AG04450 (cell line): ENCODE results near the gene SYNE3. TPM values are rescaled to one million over a fixed set of nuclear protein-coding genes. Genes with fewer than 3 reads are reported as not detected.
A peak's percentile ranks its signal among the peaks of the same experiment; 100 is the strongest.

Source experiments
- CTCF ChIA-PET: fragments of 300-600, 350-600 bp; formaldehyde crosslinking; extraction: SDS; loops from one replicate; lab custom pipeline; 2022; ENCODE audit warnings: antibody characterized with exemption, inconsistent platforms; lab: Charles Lee
- POLR2A ChIA-PET: fragments of 350-600 bp; formaldehyde crosslinking; extraction: SDS; loops from one replicate; lab custom pipeline; 2021; ENCODE audit warnings: antibody characterized with exemption, inconsistent platforms; lab: Yijun Ruan, JAX
- DNase-seq: peaks from one replicate; pipeline ENCODE4 v3.0.0-alpha.2; 2011; ENCODE audit warnings: low read depth, low spot score
- H3K27ac ChIP-seq: one replicate; pipeline ENCODE4 v1.5.1; 2012; ENCODE audit warnings: low read depth, low read length, control low read depth
- H3K27me3 ChIP-seq: one replicate; pipeline ENCODE4 v1.6.0; 2012; ENCODE audit warnings: low read length; ENCODE audit not compliant: control insufficient read depth, insufficient read depth
- H3K4me3 ChIP-seq: 2 replicates; pipeline ENCODE4 v1.5.1; 2011; ENCODE audit warnings: mild to moderate bottlenecking, low read depth, low read length, control low read depth
- H3K9me3 ChIP-seq: 2 replicates; pipeline ENCODE4 v1.5.1; 2012; ENCODE audit warnings: low read length; ENCODE audit not compliant: control insufficient read depth, insufficient read depth
- polyA plus RNA-seq: library from polyadenylated mRNA; depleted of rRNA; stranded (reverse); fragments of >200 nt; gene quantifications from 2 replicates; pipeline ENCODE4 v1.2.3, GENCODE V29; 2011; rRNA removed
- small RNA-seq: library from RNA; depleted of rRNA; stranded (forward); fragments of <200 nt; gene quantifications from one replicate; pipeline ENCODE3, GENCODE V24; 2012; ENCODE audit warnings: low read depth; ENCODE audit not compliant: insufficient read length
- TF ChIP-seq, protein P1 (sequence below): IDR thresholded peaks from 2 replicates; pipeline ENCODE4 v1.5.1; 2011; ENCODE audit warnings: low read depth, low read length, control low read depth, inconsistent platforms

SYNE3 gene
- polyA plus RNA-seq, 1 experiment, result 4.2 TPM

DNA sequence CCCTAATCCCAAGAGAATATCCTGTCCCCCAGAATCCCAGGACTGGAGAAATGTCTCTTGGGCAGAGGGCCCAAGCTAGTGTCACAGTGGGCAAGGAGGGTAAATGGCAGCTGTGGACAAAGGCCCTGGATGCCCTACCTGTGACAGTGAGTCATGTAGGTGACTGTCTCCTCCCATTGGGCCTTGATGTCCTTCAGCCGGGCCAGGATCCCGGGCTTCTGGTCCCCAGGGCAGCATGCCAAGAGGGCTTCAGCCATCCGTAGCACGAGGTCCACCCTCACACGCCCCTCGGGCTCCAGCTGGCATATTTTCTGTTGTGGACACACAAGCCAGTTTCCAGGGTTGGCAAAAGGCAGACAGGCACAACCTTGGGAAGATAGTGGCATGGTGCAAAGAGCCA, 48.8 kb downstream of the SYNE3 start:
- Histone ChIP-seq H3K4me3 (no peak overlapping the region), H3K9me3 (no peaks in the 10 kb centered on the region), H3K27me3 (no peaks in the 10 kb centered on the region), H3K27ac (no peak overlapping the region)
- ChIA-PET POLR2A (no interaction called here), CTCF (no interaction called here)
- no peak for DNase-seq
- TF ChIP-seq, protein P1, sequence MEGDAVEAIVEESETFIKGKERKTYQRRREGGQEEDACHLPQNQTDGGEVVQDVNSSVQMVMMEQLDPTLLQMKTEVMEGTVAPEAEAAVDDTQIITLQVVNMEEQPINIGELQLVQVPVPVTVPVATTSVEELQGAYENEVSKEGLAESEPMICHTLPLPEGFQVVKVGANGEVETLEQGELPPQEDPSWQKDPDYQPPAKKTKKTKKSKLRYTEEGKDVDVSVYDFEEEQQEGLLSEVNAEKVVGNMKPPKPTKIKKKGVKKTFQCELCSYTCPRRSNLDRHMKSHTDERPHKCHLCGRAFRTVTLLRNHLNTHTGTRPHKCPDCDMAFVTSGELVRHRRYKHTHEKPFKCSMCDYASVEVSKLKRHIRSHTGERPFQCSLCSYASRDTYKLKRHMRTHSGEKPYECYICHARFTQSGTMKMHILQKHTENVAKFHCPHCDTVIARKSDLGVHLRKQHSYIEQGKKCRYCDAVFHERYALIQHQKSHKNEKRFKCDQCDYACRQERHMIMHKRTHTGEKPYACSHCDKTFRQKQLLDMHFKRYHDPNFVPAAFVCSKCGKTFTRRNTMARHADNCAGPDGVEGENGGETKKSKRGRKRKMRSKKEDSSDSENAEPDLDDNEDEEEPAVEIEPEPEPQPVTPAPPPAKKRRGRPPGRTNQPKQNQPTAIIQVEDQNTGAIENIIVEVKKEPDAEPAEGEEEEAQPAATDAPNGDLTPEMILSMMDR, result no peak

DNA sequence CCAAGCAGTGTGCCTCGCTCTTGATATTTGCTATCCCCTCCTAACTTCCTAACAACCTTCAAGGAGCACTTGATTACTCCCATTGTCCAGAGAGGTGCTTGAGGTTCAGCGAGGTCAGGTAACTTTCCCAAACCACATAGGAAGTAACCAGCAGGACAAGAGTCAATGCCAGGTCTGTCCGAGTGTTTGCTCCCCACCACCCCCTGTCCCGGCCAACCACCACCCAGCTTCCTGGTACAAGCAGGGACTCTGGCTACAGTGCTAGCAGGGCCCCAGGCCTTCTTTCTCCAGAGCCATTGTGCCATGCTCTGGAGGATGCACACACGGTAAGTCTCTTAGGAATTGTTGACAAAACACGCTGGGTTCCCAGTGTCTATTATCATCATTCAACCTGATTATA, 49.2 kb downstream of the SYNE3 start:
- TF ChIP-seq, protein P1, result no peak
- POLR2A ChIA-PET, result no interaction called here
- CTCF ChIA-PET, result no interaction called here

More for the DNA sequence above, 49.2 kb downstream of the SYNE3 start:
- DNase-seq, result no peak
- Histone ChIP-seq H3K4me3 (no peak overlapping the region), H3K27me3 (no peaks in the 10 kb centered on the region), H3K9me3 (no peaks in the 10 kb centered on the region), H3K27ac (no peak overlapping the region)

Small RNAs within 50 kb of the gene (small RNA-seq; reads per million reads assigned to genes)
- 21.2 reads per million, percentile 80 among the genes with 10 or more reads in this experiment for gene SCARNA13

Other genes with a start within 250 kb of the SYNE3 start
- 0.09 TPM in 2 replicates for gene CLMN, start 196.7 kb downstream of the SYNE3 start, polyA plus RNA-seq
- gene GLRX5, start 18.4 kb upstream of the SYNE3 start, polyA plus RNA-seq, result 43.6 and 58.6 TPM in 2 replicates
- not detected in 2 replicates for gene TCL1B, start 169.8 kb upstream of the SYNE3 start, polyA plus RNA-seq
- gene TCL1A, start 197.5 kb upstream of the SYNE3 start, polyA plus RNA-seq, result not detected in 2 replicates